Neural cell (in vitro differentiated cells): ENCODE results near the gene C2CD2. TPM values are rescaled to one million over a fixed set of nuclear protein-coding genes. Genes with fewer than 3 reads are reported as not detected.

Experiments
- H2AFZ ChIP-seq: fragments of 200-600, 300-800 bp; sonication (generic), shearing (Covaris generic); 2 replicates; pipeline ENCODE4 v1.6.0; 2014; ENCODE audit warnings: low read depth, mild to moderate bottlenecking, antibody characterized with exemption, low read length, moderate library complexity
- H3F3A ChIP-seq: fragments of 200-600 bp; shearing (Covaris generic); 2 replicates; pipeline ENCODE4 v1.6.1; 2016; ENCODE audit warnings: mild to moderate bottlenecking, moderate library complexity, mixed read lengths, antibody characterized with exemption, low read length; ENCODE audit not compliant: insufficient read depth, poor library complexity, severe bottlenecking
- H3K27ac ChIP-seq: fragments of 200-600, 300-800 bp; sonication (generic), shearing (Covaris generic); 2 replicates; pipeline ENCODE4 v1.5.1; 2014; ENCODE audit warnings: mild to moderate bottlenecking, low read length, moderate library complexity
- H3K27me3 ChIP-seq: fragments of 300-800, 200-600 bp; sonication (generic), shearing (Covaris generic); 2 replicates; pipeline ENCODE4 v1.6.0; 2014; ENCODE audit warnings: mild to moderate bottlenecking, low read depth, low read length, moderate library complexity; ENCODE audit not compliant: insufficient read depth
- H3K36me3 ChIP-seq: fragments of 300-800, 200-600 bp; sonication (generic), shearing (Covaris generic); 2 replicates; pipeline ENCODE4 v1.5.1; 2014; ENCODE audit warnings: mild to moderate bottlenecking, antibody characterized with exemption, low read length, moderate library complexity; ENCODE audit not compliant: insufficient read depth
- H3K4me2 ChIP-seq: fragments of 300-800, 200-600 bp; sonication (generic), shearing (Covaris generic); 2 replicates; pipeline ENCODE4 v1.6.0; 2014; ENCODE audit warnings: mild to moderate bottlenecking, low read length
- H3K4me3 ChIP-seq: fragments of 300-800, 200-600 bp; sonication (generic), shearing (Covaris generic); 2 replicates; pipeline ENCODE4 v1.5.1; 2014; ENCODE audit warnings: mild to moderate bottlenecking, low read length, moderate library complexity
- H3K79me2 ChIP-seq: fragments of 200-600 bp; shearing (Covaris generic); replicated peaks from 2 replicates; pipeline ENCODE4 v1.6.0; 2014; ENCODE audit warnings: mild to moderate bottlenecking, low read length, moderate library complexity; ENCODE audit not compliant: insufficient read depth
- H3K9ac ChIP-seq: fragments of 300-800, 200-600 bp; sonication (generic), shearing (Covaris generic); 2 replicates; pipeline ENCODE4 v1.6.1; 2016; ENCODE audit warnings: mild to moderate bottlenecking, low read length, mixed read lengths
- H3K9me2 ChIP-seq: fragments of 200-600 bp; shearing (Covaris generic); 2 replicates; pipeline ENCODE4 v1.6.1; 2016; ENCODE audit warnings: mild to moderate bottlenecking, low read length, mixed read lengths; ENCODE audit not compliant: insufficient read depth
- H3K9me3 ChIP-seq: fragments of 200-600, 300-800 bp; sonication (generic), shearing (Covaris generic); 2 replicates; pipeline ENCODE4 v1.6.1; 2016; ENCODE audit warnings: mild to moderate bottlenecking, mixed run types, low read length, moderate library complexity, mixed read lengths
- H4K20me1 ChIP-seq: fragments of 200-600 bp; shearing (Covaris generic); 2 replicates; pipeline ENCODE4 v1.6.1; 2016; ENCODE audit warnings: mild to moderate bottlenecking, mixed run types; ENCODE audit not compliant: insufficient read depth
- EP300 ChIP-seq: fragments of 450-650 bp; conservative IDR thresholded peaks from 2 replicates; pipeline ENCODE4 v1.6.1; 2014; ENCODE audit warnings: antibody characterized with exemption, mild to moderate bottlenecking, moderate library complexity; ENCODE audit not compliant: poor library complexity, severe bottlenecking
- EZH2 ChIP-seq: fragments of 200-600, 300-800 bp; shearing (Covaris generic), sonication (generic); IDR thresholded peaks from 2 replicates; pipeline ENCODE4 v1.6.1; 2014; ENCODE audit warnings: antibody characterized with exemption, low read length, borderline replicate concordance, mild to moderate bottlenecking; ENCODE audit not compliant: insufficient read depth, poor library complexity, severe bottlenecking
- MXI1 ChIP-seq: fragments of 450-650 bp; conservative IDR thresholded peaks from 2 replicates; pipeline ENCODE4 v1.6.1; 2014; ENCODE audit warnings: antibody characterized with exemption, mild to moderate bottlenecking; ENCODE audit not compliant: poor library complexity, severe bottlenecking
- POLR2AphosphoS5 ChIP-seq: IDR thresholded peaks from 2 replicates; pipeline ENCODE4 v1.6.1; 2012
- RAD21 ChIP-seq: fragments of 450-650 bp; conservative IDR thresholded peaks from 2 replicates; pipeline ENCODE4 v1.6.1; 2014; ENCODE audit warnings: antibody characterized with exemption, mild to moderate bottlenecking, moderate library complexity
- SMC3 ChIP-seq: fragments of 450-650 bp; conservative IDR thresholded peaks from 2 replicates; pipeline ENCODE4 v1.6.1; 2014; ENCODE audit warnings: antibody characterized with exemption, mild to moderate bottlenecking, moderate library complexity; ENCODE audit not compliant: poor library complexity
- TAF1 ChIP-seq: IDR thresholded peaks from 2 replicates; pipeline ENCODE4 v1.6.1; 2012; ENCODE audit warnings: low read depth
- polyA plus RNA-seq: library from polyadenylated mRNA; depleted of rRNA; stranded (reverse); fragments of >200 nt; gene quantifications from 2 replicates; pipeline ENCODE4 v1.2.3, GENCODE V29; 2014
- TF ChIP-seq, protein P1 (sequence below): fragments of 450-650 bp; IDR thresholded peaks from 2 replicates; pipeline ENCODE4 v1.5.1; 2014; ENCODE audit warnings: antibody characterized with exemption, mild to moderate bottlenecking, moderate library complexity; ENCODE audit not compliant: poor library complexity, severe bottlenecking
- TF ChIP-seq, protein P2 (sequence below): IDR thresholded peaks from 2 replicates; pipeline ENCODE4 v1.6.1; 2012; ENCODE audit warnings: borderline replicate concordance

Gene C2CD2
- polyA plus RNA-seq, 1 donor from 2014 or later = 0.88 TPM

DNA sequence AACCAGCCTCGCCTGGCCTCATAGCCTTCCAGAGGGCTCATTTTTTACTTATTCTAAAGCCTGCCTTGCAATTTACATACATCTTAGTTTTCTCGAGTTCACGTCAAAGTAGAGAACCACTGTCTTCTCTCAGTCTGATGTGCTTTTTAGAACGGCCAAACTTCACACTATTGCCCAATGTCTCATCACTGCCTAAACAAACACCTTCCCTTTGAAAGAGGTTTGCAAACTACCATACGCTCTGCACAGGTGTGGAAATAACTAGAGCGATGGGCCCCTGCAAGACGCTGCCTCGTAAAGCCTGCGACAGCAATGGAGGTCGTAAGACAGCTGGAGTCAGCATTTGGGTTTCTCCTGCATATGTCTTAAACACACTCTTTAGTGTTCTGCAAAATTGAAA lies 97.2 kb downstream of the C2CD2 start:
- Histone ChIP-seq H3K27ac (no peak overlapping the region), H3K9ac (no peak overlapping the region), H4K20me1 (no peaks in the 10 kb centered on the region), H3K4me3 (no peak overlapping the region), H2AFZ (no peak overlapping the region), H3K9me2 (no peaks in the 10 kb centered on the region), H3K27me3 (no peaks in the 10 kb centered on the region), H3F3A (no peaks in the 10 kb centered on the region), H3K9me3 (no peaks in the 10 kb centered on the region), H3K36me3 (no peaks in the 10 kb centered on the region), H3K79me2 (no peaks in the 10 kb centered on the region), H3K4me2 (no peak overlapping the region)
- TF ChIP-seq POLR2AphosphoS5 (no peak), RAD21 (no peak), TAF1 (no peak), SMC3 (no peak), MXI1 (no peak), EP300 (no peak), EZH2 (no peak)
- TF ChIP-seq, protein P1, sequence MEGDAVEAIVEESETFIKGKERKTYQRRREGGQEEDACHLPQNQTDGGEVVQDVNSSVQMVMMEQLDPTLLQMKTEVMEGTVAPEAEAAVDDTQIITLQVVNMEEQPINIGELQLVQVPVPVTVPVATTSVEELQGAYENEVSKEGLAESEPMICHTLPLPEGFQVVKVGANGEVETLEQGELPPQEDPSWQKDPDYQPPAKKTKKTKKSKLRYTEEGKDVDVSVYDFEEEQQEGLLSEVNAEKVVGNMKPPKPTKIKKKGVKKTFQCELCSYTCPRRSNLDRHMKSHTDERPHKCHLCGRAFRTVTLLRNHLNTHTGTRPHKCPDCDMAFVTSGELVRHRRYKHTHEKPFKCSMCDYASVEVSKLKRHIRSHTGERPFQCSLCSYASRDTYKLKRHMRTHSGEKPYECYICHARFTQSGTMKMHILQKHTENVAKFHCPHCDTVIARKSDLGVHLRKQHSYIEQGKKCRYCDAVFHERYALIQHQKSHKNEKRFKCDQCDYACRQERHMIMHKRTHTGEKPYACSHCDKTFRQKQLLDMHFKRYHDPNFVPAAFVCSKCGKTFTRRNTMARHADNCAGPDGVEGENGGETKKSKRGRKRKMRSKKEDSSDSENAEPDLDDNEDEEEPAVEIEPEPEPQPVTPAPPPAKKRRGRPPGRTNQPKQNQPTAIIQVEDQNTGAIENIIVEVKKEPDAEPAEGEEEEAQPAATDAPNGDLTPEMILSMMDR = no peak
- TF ChIP-seq, protein P2, sequence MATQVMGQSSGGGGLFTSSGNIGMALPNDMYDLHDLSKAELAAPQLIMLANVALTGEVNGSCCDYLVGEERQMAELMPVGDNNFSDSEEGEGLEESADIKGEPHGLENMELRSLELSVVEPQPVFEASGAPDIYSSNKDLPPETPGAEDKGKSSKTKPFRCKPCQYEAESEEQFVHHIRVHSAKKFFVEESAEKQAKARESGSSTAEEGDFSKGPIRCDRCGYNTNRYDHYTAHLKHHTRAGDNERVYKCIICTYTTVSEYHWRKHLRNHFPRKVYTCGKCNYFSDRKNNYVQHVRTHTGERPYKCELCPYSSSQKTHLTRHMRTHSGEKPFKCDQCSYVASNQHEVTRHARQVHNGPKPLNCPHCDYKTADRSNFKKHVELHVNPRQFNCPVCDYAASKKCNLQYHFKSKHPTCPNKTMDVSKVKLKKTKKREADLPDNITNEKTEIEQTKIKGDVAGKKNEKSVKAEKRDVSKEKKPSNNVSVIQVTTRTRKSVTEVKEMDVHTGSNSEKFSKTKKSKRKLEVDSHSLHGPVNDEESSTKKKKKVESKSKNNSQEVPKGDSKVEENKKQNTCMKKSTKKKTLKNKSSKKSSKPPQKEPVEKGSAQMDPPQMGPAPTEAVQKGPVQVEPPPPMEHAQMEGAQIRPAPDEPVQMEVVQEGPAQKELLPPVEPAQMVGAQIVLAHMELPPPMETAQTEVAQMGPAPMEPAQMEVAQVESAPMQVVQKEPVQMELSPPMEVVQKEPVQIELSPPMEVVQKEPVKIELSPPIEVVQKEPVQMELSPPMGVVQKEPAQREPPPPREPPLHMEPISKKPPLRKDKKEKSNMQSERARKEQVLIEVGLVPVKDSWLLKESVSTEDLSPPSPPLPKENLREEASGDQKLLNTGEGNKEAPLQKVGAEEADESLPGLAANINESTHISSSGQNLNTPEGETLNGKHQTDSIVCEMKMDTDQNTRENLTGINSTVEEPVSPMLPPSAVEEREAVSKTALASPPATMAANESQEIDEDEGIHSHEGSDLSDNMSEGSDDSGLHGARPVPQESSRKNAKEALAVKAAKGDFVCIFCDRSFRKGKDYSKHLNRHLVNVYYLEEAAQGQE = no peak

DNA sequence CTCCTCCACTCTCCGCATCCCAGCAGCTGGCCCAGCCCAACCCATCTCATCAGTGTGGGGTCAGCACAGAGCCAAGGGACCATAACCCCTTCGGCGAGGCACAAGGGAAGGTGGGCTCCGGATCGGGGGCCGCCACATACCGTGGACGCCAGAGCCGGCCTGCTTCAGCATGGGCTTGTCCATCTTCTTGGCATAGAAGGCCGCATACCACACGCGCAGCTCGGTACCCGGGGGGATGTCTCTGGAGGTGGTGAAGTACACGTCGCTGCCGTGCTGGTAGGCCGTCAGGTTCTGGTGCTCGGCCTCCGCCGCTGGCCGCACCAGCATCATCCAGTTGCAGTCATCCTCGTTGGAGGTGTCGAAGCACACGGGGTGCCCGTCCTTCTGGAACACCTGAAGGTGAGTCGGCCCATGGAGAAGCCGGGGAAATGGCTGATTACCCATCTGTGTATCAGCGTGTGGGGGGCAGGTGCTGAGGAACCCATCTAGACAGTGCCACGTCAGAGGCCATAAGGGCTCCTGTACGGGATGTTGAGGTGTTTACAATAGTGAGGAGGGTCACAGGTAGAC lies 99.3 kb downstream of the C2CD2 start:
- H3K9ac ChIP-seq = no peak overlapping the region
- H3K4me3 ChIP-seq = no peak overlapping the region
- no peaks in the 10 kb centered on the region for H3K9me3 ChIP-seq
- no peaks in the 10 kb centered on the region for H3K9me2 ChIP-seq
- no peaks in the 10 kb centered on the region for H3K79me2 ChIP-seq
- H3K4me2 ChIP-seq = no peak overlapping the region
- TF ChIP-seq, protein P1 = no peak
- no peak for TF ChIP-seq SMC3
- TF ChIP-seq TAF1 = no peak
- TF ChIP-seq EP300 = no peak
- no peak for TF ChIP-seq POLR2AphosphoS5
- no peak for TF ChIP-seq EZH2
- TF ChIP-seq, protein P2 = no peak
- TF ChIP-seq MXI1 = no peak
- no peak for TF ChIP-seq RAD21
- H3K36me3 ChIP-seq = no peaks in the 10 kb centered on the region
- no peak overlapping the region for H3K27ac ChIP-seq
- no peak overlapping the region for H2AFZ ChIP-seq
- no peaks in the 10 kb centered on the region for H3F3A ChIP-seq
- no peaks in the 10 kb centered on the region for H3K27me3 ChIP-seq
- H4K20me1 ChIP-seq = no peaks in the 10 kb centered on the region
